ENCODE measurements around the gene AFG1L.

DNA sequence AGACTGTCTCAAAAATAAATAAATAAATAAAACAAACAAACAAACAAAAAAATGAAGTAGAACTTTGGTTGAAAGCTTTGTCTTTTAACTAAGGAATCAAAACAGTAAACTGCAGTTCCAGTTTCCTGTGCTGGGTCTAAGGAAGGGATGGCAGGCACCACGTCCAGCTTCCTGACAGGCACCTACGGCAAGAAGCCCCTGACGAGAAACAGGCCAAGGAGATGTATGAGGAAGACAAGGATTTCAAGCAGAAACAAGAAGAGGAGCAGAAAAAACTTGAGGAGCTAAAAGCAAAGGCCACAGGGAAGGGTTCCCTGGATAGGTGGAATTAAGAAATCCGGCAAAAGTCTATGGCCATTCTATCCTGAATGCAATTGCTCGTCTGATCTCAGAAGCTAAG lies 42.8 kb upstream of the AFG1L start:
- TF ChIP-seq, protein P1, sequence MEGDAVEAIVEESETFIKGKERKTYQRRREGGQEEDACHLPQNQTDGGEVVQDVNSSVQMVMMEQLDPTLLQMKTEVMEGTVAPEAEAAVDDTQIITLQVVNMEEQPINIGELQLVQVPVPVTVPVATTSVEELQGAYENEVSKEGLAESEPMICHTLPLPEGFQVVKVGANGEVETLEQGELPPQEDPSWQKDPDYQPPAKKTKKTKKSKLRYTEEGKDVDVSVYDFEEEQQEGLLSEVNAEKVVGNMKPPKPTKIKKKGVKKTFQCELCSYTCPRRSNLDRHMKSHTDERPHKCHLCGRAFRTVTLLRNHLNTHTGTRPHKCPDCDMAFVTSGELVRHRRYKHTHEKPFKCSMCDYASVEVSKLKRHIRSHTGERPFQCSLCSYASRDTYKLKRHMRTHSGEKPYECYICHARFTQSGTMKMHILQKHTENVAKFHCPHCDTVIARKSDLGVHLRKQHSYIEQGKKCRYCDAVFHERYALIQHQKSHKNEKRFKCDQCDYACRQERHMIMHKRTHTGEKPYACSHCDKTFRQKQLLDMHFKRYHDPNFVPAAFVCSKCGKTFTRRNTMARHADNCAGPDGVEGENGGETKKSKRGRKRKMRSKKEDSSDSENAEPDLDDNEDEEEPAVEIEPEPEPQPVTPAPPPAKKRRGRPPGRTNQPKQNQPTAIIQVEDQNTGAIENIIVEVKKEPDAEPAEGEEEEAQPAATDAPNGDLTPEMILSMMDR (IDR thresholded peaks at IDR 0.05; ENCODE audit: insufficient read depth, low read length) = no peak
- TF ChIP-seq GABPA (IDR thresholded peaks at IDR 0.05; ENCODE audit: low read depth) (no peak), POLR2AphosphoS5 (IDR thresholded peaks at IDR 0.05; ENCODE audit: low read depth) (no peak)

Data from HL-60 (cell line).